Activated CD4-positive, alpha-beta T cell treated with anti-CD3 and anti-CD28 coated beads for 24 hours (primary cell): ENCODE measurements around the gene BMP8B.
"Not testable (repeated sequence)": the region's sequence is repeated elsewhere in the genome, so short reads cannot be mapped to it uniquely, and the experiment has no call there.

Source experiments
- DNase-seq, 2 donors: peaks; one replicate each; pipeline ENCODE4 v3.0.0-alpha.2; 2020; ENCODE audit warnings: low read depth in 2 of 2

Gene BMP8B

DNA sequence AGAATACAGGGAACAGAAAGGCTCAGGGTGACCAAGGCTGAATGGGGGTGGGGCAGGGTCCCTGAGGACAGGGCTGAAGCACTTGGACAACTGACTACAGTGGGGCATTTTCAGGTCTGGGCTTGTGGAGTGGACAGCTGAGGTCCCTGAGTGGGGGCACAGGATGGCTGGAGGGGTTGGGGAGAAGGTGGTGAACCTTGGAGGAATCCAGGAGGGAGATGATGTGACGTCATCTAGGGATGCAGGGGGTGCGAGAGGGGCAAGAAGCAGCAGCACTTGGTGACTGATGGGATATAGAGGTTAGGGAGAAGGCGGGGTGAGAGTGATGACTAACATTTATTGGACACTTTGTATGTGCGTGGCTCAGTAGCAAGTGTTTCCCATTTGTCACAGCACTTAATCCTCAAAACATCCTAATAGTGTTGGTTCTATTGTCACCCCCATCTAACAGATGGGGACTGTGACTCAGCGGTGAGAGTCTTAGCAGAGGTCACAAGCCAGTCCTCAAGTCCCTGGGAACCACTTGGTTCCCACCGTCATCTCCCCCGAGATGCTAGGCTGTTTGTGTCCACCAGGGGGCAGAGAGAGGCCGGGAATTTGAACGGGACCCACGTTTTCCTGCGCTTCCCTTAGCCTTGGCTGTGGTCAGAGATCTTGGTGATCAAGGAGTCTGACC is 27.9 kb upstream of the BMP8B start:
- peak in 1 of 2 donors; percentile 51 for DNase-seq

DNA sequence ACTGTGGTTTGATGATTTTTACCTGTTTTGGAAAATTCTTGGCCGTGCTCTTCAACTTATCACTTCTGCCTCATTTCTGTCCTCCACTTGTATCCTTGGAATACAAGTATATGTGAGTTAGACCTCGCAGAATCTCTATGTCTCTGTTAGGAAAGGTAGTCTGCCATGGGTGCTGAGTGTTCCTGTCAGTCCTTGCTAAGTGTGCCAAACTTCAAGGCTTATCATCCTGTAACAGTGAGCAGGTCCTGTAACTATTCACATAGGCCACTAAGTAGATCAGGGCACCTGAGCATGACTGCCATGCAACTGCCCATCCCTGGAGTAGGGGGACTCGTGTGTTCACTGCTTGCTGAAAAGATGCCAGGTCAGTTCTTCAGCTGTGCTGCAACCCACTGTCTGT is 24.2 kb upstream of the BMP8B start:
- no peak for DNase-seq

DNA sequence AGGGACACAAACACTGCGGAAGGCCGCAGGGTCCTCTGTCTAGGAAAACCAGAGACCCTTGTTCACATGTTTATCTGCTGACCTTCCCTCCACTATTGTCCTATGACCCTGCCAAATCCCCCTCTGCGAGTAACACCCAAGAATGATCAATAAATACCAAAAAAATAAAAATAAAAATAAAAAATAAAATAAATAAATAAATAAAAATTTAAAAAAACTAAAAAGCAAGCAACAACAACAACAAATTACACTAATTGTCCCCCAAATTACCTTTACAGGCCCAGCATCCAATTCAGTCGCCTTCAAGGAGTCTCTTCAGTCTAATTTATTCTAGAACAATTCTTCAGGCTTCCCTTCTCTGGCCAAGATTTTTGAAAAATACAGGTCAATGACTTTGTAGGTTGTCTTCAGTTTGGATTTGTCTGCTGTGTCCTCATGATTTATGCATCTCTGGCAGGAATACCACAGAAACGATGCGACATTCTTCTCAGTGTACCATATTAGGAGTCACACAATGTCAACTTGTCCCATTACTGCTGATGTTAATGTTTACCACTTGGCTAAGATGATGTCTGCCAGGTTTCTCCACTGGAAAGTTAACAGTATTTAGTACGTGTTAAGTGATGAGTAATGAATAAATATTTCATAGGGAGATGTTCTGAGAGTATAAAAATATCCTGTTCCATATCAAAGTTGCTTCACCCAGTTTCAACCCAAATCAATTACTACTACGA is 20.3 kb upstream of the BMP8B start:
- DNase-seq = no peak

DNA sequence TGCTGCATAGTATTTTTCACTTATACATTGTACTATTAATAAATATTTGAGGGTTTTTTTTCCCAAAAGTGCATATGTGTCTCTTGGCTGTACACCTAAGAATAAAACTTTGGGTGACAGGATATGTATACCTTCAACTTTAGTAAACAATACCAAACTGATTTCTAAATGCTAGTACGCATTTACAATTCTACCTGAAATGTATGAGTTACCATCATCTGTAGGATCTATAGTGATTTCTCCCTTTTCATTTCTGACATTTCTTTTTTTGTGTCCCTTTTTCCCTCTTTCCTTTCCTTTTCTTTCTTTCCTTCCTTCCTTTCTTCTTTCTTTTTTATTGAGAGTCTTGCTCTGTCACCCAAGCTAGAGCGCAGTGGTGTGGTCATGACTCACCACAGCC is 16.7 kb upstream of the BMP8B start:
- DNase-seq = no peak

DNA sequence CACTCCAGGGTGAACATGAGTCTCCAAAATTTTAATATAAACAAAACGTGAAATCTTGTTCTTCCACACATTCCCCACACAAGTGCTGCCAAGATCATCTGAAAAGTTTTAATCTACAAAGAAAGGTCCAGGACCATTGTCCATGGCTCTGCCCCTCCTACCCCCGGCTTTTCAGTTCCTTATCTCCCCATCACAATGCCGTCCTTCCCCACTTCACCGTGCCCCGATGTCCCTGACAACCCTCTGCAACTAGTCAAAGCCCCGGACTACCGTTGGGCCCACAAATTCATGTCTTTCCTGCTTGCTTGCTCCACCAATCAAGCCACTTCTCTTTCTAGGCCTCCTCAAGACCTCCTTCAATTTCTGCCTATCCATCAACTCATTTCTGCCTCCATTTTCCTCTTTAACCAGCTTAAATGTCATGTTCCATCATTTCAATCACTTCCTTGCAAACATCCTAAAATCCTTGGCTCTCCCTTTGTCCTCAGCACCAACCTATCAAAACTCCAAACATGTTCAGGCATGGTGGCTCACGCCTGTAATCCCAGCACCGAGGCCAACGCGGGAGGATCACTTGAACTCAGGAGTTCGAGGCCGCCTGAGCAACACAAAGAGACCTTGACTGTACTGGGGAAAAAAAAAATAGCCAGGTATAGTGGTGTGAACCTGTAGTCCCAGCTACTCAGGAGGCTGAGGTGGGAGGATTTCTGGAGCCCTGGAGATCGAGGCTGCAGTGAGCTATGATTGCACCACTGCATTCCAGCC is 14.0 kb upstream of the BMP8B start:
- DNase-seq = no peak

DNA sequence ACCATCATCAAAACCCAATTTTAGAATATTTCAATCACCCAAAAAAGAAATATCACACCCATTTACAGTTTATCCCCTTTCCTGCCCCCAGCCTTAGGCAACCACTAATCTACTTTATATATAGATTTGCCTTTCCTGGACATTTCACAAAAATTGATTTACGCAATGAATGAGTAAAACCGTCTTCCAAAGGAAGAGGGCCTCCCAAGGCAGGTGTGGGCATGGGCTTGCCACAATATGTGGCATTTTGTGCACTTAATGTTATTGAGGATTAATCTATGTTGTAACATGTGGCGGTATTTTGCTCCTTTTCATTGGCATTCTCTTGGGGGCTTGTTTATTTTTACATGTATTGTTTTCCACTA is 11.8 kb upstream of the BMP8B start:
- DNase-seq = no peak

DNA sequence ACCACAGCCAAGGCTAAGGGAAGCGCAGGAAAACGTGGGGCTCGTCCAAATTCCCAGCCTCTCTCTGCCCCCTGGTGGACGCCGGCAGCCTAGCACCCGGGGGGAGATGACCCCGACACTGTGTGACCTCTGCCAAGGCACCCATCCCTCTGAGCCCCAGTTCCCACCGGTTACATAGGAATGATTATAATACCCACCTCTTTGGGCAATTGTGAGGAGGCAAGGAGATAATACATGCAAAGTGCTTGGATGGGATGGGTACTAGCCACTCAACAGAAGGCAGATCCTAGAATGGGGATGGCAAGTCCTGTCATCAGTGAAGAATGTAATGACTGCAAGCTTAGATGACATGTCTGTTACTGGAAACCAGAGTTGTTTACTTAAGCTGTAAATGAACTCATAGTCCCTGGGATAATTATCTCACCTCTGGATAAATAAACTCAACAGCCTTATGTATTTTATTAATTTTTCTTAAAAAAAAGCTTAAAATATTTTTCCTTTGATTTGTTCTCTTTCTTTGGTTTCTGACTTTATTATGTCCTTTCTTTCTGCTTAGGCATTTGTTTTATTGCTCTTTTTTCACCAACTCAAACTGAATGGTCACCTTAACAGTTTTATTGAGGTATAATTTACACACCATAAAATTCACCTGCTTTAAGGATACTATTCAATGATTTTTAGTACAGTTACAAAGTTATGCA is 11.3 kb upstream of the BMP8B start:
- peak; percentile 63 for DNase-seq

DNA sequence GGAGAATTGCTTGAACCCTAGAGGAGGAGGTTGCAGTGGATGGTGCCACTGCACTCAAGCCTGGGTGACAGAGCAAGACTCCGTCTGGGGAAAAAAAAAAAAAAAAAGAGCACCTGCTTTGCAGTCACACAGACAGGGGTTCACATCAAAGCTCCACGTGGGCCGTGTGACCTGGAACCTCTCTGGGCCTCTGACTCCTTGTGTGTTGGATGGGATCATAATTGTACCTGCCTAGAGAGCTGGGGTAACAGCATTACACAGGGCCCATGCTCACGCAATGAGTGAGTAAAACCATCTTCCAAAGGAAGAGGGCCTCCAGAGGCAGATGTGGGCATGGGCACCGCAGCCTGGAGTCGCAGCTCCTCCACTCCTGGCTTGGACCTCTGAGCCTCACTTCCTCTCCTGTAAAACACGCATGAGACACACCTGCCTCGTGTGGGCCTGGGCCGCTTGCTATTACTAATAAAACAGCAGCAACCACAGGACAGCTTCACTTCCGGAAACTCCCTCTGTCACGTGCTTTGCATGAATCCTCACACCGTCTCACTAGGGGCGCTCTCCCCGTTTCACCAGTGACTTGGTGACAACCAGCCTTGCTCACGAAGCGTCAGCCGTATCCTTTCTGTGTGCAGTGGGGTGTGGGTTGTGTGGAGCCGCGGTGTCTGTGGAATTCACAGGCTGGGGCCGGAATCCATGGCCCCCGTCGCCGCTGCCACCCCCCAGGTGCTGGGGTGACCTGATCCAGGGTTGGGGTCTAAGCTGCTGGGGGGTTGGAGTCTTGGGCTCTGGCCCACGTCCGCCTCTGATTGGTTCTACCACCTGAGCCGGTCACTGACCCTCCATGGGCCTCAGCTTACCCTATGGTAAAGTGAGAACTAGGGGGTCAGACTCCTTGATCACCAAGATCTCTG is 10.4 kb upstream of the BMP8B start:
- peak; percentile 76 to 78 for DNase-seq

DNA sequence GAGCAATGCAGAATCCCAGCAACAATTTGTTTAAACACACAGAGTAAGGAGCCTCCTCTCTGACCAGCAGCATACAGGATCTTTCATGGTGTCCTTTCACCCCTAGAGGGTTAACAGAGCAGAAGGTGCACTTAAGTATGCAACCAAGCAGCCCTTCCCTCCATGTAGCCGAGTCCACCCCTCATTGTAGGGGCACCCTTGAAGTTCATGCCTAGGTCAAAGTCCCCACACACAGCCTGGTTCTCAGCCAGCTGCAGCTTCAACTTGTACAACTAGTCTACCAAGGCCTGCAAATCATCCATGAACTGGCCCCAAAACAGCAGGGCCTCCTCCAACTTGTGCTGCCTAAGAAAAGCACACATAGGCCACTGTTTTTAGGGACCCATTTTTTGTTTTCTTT is 7.0 kb upstream of the BMP8B start:
- no peak for DNase-seq

DNA sequence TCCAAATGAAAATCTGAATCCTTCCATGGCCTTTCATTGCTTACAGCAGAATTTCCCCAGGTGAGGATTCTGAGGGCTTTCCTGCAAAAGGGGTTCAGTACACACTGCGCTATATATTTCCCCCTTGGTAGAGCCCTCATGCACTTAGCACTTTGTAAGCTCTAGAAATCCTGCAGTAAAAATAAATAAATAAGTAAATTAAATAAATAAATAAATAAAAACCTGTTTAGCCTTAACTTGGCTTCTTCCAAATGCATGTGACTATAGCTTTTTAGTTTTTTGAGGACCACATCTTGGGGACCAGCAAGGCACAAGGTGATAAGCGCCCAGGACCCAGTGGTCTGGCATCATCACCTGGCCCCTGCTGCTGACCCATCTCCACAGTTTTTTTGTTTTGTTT is 3.2 kb upstream of the BMP8B start:
- no peak for DNase-seq

DNA sequence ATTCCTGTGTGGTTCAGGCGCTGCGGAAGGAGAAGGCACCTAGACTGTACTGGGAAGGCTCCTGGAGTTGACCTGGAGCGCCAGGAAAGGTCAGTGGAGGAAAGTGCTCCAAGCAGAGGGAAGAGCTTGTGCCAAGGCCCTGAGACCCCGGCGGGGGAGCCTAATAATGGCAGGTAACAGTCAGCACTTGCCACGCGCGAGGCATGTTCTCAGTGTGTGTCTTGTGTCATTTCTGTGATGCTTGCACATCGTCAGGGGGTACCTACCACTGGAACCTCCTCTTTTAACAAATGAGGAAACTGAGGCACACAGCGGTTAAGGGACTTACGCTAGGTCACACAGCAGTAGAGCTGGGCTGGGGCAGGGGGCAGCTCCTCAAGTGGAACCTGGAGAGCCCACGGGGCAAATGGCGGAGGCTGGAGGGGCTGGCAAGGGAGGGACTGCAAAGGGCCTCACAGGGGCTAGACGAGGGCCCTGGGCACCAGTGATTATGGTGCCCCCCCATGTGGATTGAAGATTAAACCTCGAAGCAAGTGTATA is 976 bp upstream of the BMP8B start:
- no peak for DNase-seq

DNA sequence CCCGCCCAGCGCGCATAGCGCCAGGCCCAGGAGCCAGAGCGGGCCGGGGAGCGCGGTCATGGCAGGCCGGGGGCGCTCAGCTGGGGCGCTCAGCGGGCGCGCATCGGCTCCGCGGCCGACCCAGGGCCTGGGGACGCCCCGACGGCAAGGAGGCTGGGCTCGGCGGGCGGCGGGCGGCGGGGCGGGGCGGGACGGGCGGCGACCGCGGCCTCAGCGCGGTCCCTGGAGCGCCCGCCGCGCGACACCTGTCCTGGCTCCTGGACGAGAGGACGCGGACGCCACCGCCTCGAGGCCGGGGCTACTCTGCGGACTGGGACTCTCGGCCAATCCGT is 273 bp downstream of the BMP8B start:
- no peak for DNase-seq

DNA sequence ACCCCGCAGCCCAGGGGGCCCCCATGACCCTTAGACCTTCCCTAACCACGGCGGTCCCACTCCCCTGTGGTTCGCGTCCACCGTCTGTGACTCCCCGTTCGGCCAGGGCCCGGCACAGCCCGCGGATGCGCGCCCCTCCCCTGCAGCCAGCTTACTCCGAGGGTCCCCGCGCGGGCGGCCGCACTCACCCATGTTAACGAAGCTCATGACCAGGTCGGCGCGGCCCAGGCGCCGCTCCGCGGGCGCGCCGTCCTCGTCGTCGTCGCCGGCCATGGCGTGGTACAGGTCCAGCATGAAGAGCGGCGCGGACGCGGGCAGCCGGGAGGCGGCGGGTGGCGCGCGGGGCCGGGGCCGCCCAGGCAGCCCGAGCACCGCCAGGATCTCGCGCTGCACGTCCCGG is 701 bp downstream of the BMP8B start:
- not testable (repeated sequence) for DNase-seq

DNA sequence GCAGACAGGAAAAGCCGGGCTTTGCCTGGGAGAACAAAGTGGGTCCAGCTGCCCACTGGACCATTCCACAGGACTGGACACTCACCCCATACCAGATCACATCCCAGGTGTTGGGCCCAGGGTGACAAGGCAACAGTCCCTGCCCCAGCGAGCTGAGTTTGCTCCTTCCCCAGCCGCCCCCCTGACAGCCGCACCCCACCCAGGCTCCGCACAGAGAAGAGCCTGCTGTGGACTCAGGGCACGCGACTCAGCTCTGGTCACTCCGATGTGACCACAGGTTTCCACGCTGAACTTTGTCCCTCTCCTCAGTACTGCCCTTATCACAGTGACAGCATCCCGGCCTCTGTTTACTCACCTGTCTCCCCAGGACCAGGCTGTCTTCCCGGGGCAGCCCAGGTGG is 1.2 kb downstream of the BMP8B start:
- DNase-seq = no peak

DNA sequence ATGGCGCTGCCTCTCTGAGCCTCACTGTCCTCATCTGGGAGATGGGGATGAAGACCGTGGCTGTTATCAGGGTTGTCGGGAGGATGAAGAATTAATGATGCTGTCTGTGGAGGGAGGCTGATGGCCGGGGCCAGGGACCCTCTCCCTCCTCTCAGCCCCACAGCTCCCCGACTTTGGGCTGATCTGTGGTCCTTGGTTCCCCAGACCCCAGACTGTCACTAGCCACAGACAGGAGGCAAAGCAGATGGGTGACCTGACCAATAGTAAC is 1.6 kb downstream of the BMP8B start:
- not testable (repeated sequence) for DNase-seq

DNA sequence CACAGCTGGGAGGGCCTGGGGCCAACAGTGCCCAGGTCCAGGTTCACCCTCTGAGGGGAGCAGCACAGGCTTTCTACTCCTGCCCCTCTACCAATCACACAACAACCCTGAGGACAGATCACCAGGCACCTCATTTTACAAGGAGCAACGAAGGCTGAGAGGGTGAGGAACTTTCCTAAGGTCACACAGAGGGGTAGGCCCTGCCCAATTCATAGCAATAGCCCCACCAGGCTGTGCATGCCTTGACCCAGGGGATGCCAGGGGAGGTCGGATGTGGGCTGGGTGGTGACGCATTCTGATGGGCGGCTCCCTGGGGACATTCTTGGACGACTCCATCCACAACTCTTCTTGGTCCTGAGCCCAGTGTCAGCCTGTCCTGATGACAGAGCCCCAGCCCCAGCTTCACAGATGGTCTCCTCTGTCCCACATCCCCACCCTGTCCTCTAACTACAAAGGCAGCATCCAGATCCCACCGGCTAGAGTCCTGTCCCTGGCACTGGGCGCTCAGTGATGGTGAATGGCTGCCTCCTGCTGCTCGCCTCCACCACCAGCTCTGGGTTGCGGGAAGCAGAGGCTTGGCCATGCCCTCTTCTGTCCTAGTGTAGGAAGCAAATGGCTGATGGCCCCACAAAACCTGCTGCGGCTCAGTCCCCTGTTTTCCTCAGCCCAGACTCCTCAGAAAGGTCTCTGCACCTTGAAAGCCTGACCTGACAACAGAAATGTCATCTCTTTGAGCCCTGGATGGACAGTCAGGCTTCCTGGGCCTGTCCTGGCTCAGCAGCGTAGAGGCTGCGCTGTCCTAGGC is 2.2 kb downstream of the BMP8B start:
- not testable (repeated sequence) for DNase-seq

DNA sequence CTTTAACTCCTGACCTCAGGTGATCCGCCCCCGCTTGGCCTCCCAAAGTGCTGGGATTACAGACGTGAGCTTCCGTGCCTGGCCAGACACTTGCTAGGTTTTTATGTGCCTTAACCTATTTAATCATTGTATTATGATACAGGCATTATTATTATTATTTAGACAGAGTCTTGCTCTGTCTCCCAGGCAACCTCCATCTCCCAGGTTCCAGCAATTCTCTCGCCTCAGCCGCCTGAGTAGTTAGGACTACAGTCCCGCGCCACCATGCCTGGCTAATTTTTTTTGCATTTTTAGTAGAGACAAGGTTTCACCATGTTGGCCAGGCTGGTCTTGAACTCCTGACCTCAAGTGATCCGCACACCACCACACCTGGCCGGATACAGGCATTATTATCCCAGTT is 6.0 kb downstream of the BMP8B start:
- not testable (repeated sequence) for DNase-seq

DNA sequence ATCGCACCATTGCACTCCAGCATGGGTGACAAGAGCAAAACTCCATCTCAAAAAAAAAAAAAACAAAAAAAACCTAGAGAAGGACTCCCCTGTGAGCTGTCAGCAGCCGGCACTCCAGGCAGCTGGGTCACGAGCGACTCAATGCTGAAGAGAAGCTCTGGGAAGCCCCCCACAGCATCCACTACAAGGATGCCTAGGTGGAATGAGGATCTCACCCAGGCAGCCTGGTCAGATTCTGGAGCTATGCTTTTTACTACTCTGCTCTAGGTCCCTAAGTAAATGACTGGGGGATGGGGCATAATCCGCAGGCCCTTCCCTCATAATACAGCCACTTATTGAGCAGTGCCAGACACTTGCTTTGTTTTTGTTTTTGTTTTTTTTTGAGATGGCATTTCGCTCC is 6.6 kb downstream of the BMP8B start:
- DNase-seq = no peak

DNA sequence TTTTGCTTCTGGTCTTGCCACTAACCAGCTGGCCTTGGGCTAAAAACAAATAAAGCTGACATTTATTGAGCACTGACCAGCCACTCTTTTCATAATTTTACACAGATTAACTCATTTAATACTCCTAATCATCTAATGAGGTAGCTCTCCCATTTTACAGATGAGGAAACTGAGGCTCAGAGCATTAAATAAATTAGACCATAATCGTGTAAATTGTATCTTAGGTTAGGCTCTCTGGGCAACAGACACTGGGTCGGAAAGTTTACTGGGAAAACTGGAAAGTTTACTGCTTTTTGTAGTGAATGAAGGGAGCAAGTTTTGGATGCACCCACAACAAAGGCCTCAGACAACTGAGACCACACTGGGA is 7.3 kb downstream of the BMP8B start:
- DNase-seq = no peak

DNA sequence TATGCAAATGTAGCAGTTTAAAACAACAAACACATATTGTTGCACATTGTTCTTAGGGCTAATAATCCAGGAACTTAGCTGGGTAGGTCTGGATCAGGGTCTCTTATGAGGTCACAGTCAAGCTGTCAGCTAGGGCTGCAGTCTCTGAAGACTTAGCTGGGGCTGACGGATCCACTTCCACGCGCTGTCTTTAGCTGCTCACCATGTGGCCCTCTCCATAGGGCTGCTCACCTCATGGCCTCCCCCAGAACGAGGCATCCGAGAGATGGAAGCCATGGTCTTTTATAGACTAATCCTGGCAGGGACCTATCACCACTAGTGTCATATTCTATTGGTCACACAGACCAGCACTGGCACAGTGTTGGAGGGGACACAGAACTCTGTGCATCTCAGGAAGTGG is 8.8 kb downstream of the BMP8B start:
- no peak for DNase-seq

DNA sequence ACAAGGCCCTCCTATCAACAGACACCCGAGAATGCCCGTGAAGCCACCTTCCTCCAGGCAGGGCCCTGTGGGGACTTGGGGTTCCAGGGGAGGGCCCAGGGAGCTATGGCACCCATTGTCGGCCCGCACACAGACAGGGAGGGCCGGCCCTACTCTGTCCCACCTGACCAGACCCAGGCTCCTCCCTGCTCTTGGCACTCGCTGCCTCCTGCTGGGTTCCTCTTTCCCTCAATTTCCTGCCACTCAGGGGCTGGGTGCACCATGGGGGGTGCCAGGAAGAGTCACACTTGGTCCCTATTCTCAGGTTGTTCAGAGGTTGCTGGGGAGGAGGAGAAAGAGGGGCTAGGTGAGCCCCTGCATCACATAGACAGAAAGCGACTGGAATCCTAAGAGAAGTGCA is 9.5 kb downstream of the BMP8B start:
- no peak for DNase-seq
